ENCODE results near the gene RIMKLB.
"Not testable (repeated sequence)": the region's sequence is repeated elsewhere in the genome, so short reads cannot be mapped to it uniquely, and the experiment has no call there.

RIMKLB gene

DNA sequence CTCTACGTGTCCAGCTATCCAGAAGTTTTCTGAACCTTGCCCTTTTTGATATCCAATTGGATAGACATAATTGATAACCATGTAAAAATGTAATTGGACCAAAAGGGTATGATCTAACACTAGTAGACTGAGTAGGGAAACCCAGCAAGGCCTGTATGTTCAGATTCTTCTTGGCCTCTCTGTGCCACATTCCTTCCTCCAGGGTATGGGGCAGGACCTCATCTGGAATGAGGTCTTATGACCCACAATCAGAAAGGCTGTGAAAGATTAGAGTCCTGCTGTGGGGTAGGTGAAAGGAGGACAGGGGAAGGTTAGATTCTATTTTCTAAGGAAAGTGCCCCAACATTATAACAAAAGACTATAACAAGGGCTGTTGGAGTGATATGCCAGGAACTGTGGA lies 73.3 kb downstream of the RIMKLB start:
- Histone ChIP-seq H3K9ac (ENCODE audit: low read length in 2 of 2) (no peak overlapping the region), H3K9me3 (ENCODE audit: control insufficient read depth in 2 of 2, low read length in 2 of 2) (no peaks in the 10 kb centered on the region), H3K36me3 (ENCODE audit: control insufficient read depth in 2 of 2, insufficient read depth in 2 of 2, low read length in 2 of 2) (peaks cover 0 to 7% of the 10 kb centered on the region in 2 donors), H3K27me3 (ENCODE audit: control insufficient read depth in 1 of 2, insufficient read depth in 2 of 2, low read length in 2 of 2) (no peaks in the 10 kb centered on the region), H3K4me3 (ENCODE audit: low read length in 2 of 2) (no peak overlapping the region), H3K27ac (ENCODE audit: low read length) (no peak overlapping the region), H3K4me1 (ENCODE audit: control insufficient read depth, insufficient read depth, low read length) (no peaks in the 10 kb centered on the region)

DNA sequence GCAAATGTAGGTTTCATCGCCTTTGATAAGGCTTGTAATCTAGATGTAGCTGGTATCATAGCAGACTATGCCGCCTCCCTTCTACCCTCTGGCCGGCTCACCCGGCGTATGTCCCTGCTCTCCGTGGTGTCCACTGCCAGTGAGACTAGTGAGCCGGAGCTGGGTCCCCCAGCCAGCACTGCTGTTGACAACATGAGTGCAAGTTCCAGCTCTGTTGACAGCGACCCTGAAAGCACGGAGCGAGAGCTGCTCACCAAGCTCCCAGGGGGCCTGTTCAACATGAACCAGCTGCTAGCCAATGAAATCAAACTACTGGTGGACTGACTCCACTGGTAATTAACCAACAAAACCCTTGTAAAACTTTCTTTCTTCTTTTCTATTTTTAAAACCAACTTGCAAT lies 75.7 kb downstream of the RIMKLB start:
- no peaks in the 10 kb centered on the region for H3K9me3 ChIP-seq (ENCODE audit: control insufficient read depth in 2 of 2, low read length in 2 of 2)
- no peaks in the 10 kb centered on the region for H3K4me1 ChIP-seq (ENCODE audit: control insufficient read depth, insufficient read depth, low read length)
- H3K9ac ChIP-seq (ENCODE audit: low read length in 2 of 2), result no peak overlapping the region
- H3K4me3 ChIP-seq (ENCODE audit: low read length in 2 of 2), result no peak overlapping the region
- H3K27ac ChIP-seq (ENCODE audit: low read length), result no peak overlapping the region
- H3K36me3 ChIP-seq (ENCODE audit: control insufficient read depth in 2 of 2, insufficient read depth in 2 of 2, low read length in 2 of 2), result peaks cover 0 to 7% of the 10 kb centered on the region in 2 donors
- H3K27me3 ChIP-seq (ENCODE audit: control insufficient read depth in 1 of 2, insufficient read depth in 2 of 2, low read length in 2 of 2), result no peaks in the 10 kb centered on the region

DNA sequence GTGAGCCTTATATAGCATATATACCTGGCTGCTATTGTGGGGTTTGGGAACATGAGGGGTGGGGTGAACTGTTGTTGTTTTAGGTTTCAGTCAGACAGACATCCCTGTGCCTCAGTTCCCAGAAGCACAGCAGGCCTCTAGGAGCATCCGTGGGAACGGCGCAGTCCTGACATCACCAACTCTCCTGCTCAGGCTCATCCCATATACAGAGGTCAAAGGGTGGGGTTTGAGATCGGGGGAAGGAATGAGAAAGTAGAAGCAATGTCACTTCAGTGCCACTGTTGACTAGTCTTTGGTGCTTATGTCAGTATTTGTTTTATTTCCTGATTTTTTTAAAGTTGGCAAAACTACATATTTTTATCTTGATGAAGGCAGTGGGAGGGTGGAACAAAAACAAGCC lies 81.5 kb downstream of the RIMKLB start:
- no peaks in the 10 kb centered on the region for H3K4me1 ChIP-seq (ENCODE audit: control insufficient read depth, insufficient read depth, low read length)
- H3K9ac ChIP-seq (ENCODE audit: low read length in 2 of 2), result no peak overlapping the region
- no peak overlapping the region for H3K4me3 ChIP-seq (ENCODE audit: low read length in 2 of 2)
- H3K36me3 ChIP-seq (ENCODE audit: control insufficient read depth in 2 of 2, insufficient read depth in 2 of 2, low read length in 2 of 2), result peaks cover 0 to 4% of the 10 kb centered on the region in 2 donors
- H3K27ac ChIP-seq (ENCODE audit: low read length), result no peak overlapping the region
- no peaks in the 10 kb centered on the region for H3K27me3 ChIP-seq (ENCODE audit: control insufficient read depth in 1 of 2, insufficient read depth in 2 of 2, low read length in 2 of 2)
- H3K9me3 ChIP-seq (ENCODE audit: control insufficient read depth in 2 of 2, low read length in 2 of 2), result no peaks in the 10 kb centered on the region

- Histone ChIP-seq H3K36me3 (ENCODE audit: control insufficient read depth in 2 of 2, insufficient read depth in 2 of 2, low read length in 2 of 2) (peaks cover 0 to 4% of the 10 kb centered on the region in 2 donors), H3K27ac (ENCODE audit: low read length) (no peak overlapping the region)
Measured at GRCh38 chr12:8779862-8780261, 82.1 kb downstream of the RIMKLB start.

GRCh38 chr12:8780389-8780788 lies 82.6 kb downstream of the RIMKLB start:
- no peaks in the 10 kb centered on the region for H3K4me1 ChIP-seq (ENCODE audit: control insufficient read depth, insufficient read depth, low read length)
- no peak overlapping the region for H3K4me3 ChIP-seq (ENCODE audit: low read length in 2 of 2)
- H3K27ac ChIP-seq (ENCODE audit: low read length), result no peak overlapping the region

More at GRCh38 chr12:8779862-8780261, 82.1 kb downstream of the RIMKLB start:
- no peak overlapping the region for H3K4me3 ChIP-seq (ENCODE audit: low read length in 2 of 2)
- no peaks in the 10 kb centered on the region for H3K4me1 ChIP-seq (ENCODE audit: control insufficient read depth, insufficient read depth, low read length)
- no peaks in the 10 kb centered on the region for H3K27me3 ChIP-seq (ENCODE audit: control insufficient read depth in 1 of 2, insufficient read depth in 2 of 2, low read length in 2 of 2)
- H3K9me3 ChIP-seq (ENCODE audit: control insufficient read depth in 2 of 2, low read length in 2 of 2), result no peaks in the 10 kb centered on the region
- H3K9ac ChIP-seq (ENCODE audit: low read length in 2 of 2), result no peak overlapping the region

GRCh38 chr12:8781381-8782127 lies 83.8 kb downstream of the RIMKLB start:
- no peak overlapping the region for H3K27ac ChIP-seq (ENCODE audit: low read length)
- H3K27me3 ChIP-seq (ENCODE audit: control insufficient read depth in 1 of 2, insufficient read depth in 2 of 2, low read length in 2 of 2), result no peaks in the 10 kb centered on the region
- H3K4me1 ChIP-seq (ENCODE audit: control insufficient read depth, insufficient read depth, low read length), result no peaks in the 10 kb centered on the region
- no peak overlapping the region for H3K9ac ChIP-seq (ENCODE audit: low read length in 2 of 2)
- H3K36me3 ChIP-seq (ENCODE audit: control insufficient read depth in 2 of 2, insufficient read depth in 2 of 2, low read length in 2 of 2), result peaks cover 0 to 4% of the 10 kb centered on the region in 2 donors
- no peaks in the 10 kb centered on the region for H3K9me3 ChIP-seq (ENCODE audit: control insufficient read depth in 2 of 2, low read length in 2 of 2)
- H3K4me3 ChIP-seq (ENCODE audit: low read length in 2 of 2), result no peak overlapping the region

More at GRCh38 chr12:8780389-8780788, 82.6 kb downstream of the RIMKLB start:
- peaks cover 0 to 4% of the 10 kb centered on the region in 2 donors for H3K36me3 ChIP-seq (ENCODE audit: control insufficient read depth in 2 of 2, insufficient read depth in 2 of 2, low read length in 2 of 2)
- H3K9ac ChIP-seq (ENCODE audit: low read length in 2 of 2), result no peak overlapping the region
- no peaks in the 10 kb centered on the region for H3K27me3 ChIP-seq (ENCODE audit: control insufficient read depth in 1 of 2, insufficient read depth in 2 of 2, low read length in 2 of 2)
- H3K9me3 ChIP-seq (ENCODE audit: control insufficient read depth in 2 of 2, low read length in 2 of 2), result no peaks in the 10 kb centered on the region

- Histone ChIP-seq H3K36me3 (ENCODE audit: control insufficient read depth in 2 of 2, insufficient read depth in 2 of 2, low read length in 2 of 2) (peaks cover 0 to 4% of the 10 kb centered on the region in 2 donors), H3K9me3 (ENCODE audit: control insufficient read depth in 2 of 2, low read length in 2 of 2) (no peaks in the 10 kb centered on the region), H3K27me3 (ENCODE audit: control insufficient read depth in 1 of 2, insufficient read depth in 2 of 2, low read length in 2 of 2) (no peaks in the 10 kb centered on the region), H3K4me1 (ENCODE audit: control insufficient read depth, insufficient read depth, low read length) (no peaks in the 10 kb centered on the region), H3K9ac (ENCODE audit: low read length in 2 of 2) (no peak overlapping the region), H3K4me3 (ENCODE audit: low read length in 2 of 2) (no peak overlapping the region), H3K27ac (ENCODE audit: low read length) (no peak overlapping the region)
Measured at GRCh38 chr12:8784290-8784888, 86.6 kb downstream of the RIMKLB start.

GRCh38 chr12:8785499-8785898 lies 87.7 kb downstream of the RIMKLB start:
- H3K4me3 ChIP-seq (ENCODE audit: low read length in 2 of 2), result no peak overlapping the region
- H3K27ac ChIP-seq (ENCODE audit: low read length), result no peak overlapping the region
- no peaks in the 10 kb centered on the region for H3K4me1 ChIP-seq (ENCODE audit: control insufficient read depth, insufficient read depth, low read length)
- H3K36me3 ChIP-seq (ENCODE audit: control insufficient read depth in 2 of 2, insufficient read depth in 2 of 2, low read length in 2 of 2), result peaks cover 0 to 4% of the 10 kb centered on the region in 2 donors
- H3K9me3 ChIP-seq (ENCODE audit: control insufficient read depth in 2 of 2, low read length in 2 of 2), result no peaks in the 10 kb centered on the region
- H3K27me3 ChIP-seq (ENCODE audit: control insufficient read depth in 1 of 2, insufficient read depth in 2 of 2, low read length in 2 of 2), result no peaks in the 10 kb centered on the region
- H3K9ac ChIP-seq (ENCODE audit: low read length in 2 of 2), result no peak overlapping the region

GRCh38 chr12:8787206-8787605 lies 89.4 kb downstream of the RIMKLB start:
- not testable (repeated sequence) for H3K4me3 ChIP-seq (ENCODE audit: low read length in 2 of 2); H3K27me3 ChIP-seq (ENCODE audit: control insufficient read depth in 1 of 2, insufficient read depth in 2 of 2, low read length in 2 of 2); H3K9me3 ChIP-seq (ENCODE audit: control insufficient read depth in 2 of 2, low read length in 2 of 2); H3K4me1 ChIP-seq (ENCODE audit: control insufficient read depth, insufficient read depth, low read length); H3K9ac ChIP-seq (ENCODE audit: low read length in 2 of 2); H3K36me3 ChIP-seq (ENCODE audit: control insufficient read depth in 2 of 2, insufficient read depth in 2 of 2, low read length in 2 of 2); H3K27ac ChIP-seq (ENCODE audit: low read length)

DNA sequence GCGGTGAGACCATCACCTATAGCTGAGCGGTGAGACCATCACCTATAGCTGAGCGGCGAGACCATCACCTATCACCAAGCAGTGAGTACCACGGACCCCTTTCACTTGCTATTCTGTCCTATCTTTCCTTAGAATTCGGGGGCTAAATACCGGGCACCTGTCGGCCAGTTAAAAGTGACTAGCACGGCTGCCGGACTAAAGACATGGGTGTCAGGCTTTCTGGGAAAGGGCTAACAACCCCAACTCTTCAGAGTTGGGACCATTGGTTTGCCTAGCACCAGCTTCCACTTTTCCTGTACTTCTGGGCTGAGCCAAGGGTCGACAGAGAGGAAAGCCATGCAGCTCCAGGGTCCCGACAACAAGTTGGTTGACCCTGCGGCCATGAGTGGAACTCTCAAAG lies 90.9 kb downstream of the RIMKLB start:
- not testable (repeated sequence) for H3K4me3 ChIP-seq (ENCODE audit: low read length in 2 of 2); H3K27ac ChIP-seq (ENCODE audit: low read length)

GRCh38 chr12:8789341-8790013 lies 91.7 kb downstream of the RIMKLB start:
- not testable (repeated sequence) for H3K9ac ChIP-seq (ENCODE audit: low read length in 2 of 2); H3K27ac ChIP-seq (ENCODE audit: low read length); H3K4me3 ChIP-seq (ENCODE audit: low read length in 2 of 2); H3K36me3 ChIP-seq (ENCODE audit: control insufficient read depth in 2 of 2, insufficient read depth in 2 of 2, low read length in 2 of 2); H3K9me3 ChIP-seq (ENCODE audit: control insufficient read depth in 2 of 2, low read length in 2 of 2); H3K4me1 ChIP-seq (ENCODE audit: control insufficient read depth, insufficient read depth, low read length); H3K27me3 ChIP-seq (ENCODE audit: control insufficient read depth in 1 of 2, insufficient read depth in 2 of 2, low read length in 2 of 2)

More for the DNA sequence above, 90.9 kb downstream of the RIMKLB start:
- H3K9ac ChIP-seq (ENCODE audit: low read length in 2 of 2); H3K9me3 ChIP-seq (ENCODE audit: control insufficient read depth in 2 of 2, low read length in 2 of 2); H3K27me3 ChIP-seq (ENCODE audit: control insufficient read depth in 1 of 2, insufficient read depth in 2 of 2, low read length in 2 of 2); H3K36me3 ChIP-seq (ENCODE audit: control insufficient read depth in 2 of 2, insufficient read depth in 2 of 2, low read length in 2 of 2); H3K4me1 ChIP-seq (ENCODE audit: control insufficient read depth, insufficient read depth, low read length): not testable (repeated sequence)

Data from stomach smooth muscle (tissue), 2 donors.